Measurements from ENCODE around the gene GPR158. TPM values are rescaled to one million over a fixed set of nuclear protein-coding genes. Genes with fewer than 3 reads are reported as not detected.

Gene GPR158
- total RNA-seq, 1 donor from 2014 or later = not detected

DNA sequence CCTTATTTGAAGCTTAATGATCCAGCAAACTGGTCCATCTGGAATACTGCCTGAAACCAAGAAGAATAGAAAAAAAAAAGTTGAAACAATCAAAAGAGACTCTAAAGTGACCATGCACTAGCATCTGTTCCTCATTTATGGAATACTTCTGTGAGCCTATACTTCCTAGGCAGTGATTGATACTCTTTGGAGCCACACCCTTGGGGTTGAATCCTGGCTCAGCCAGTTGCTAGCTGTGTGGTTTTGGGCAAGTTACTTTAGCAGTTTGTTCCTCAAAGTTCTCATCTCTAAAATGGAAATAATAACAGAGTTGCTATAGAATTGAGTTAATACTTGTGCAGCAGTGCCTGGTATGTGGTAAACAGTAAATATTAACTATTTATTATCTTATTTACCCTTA is 208.9 kb downstream of the GPR158 start:
- Mint-ChIP-seq H3K27ac (no peak overlapping the region), H3K27me3 (no peaks in the 10 kb centered on the region), H3K4me1 (no peaks in the 10 kb centered on the region), H3K4me3 (no peak overlapping the region), H3K9me3 (peaks cover 7% of the 10 kb centered on the region), H3K36me3 (ENCODE audit: low read depth) (no peaks in the 10 kb centered on the region)
- ATAC-seq (ENCODE audit: low read depth) = no peak
- intact Hi-C loops (cut with micrococcal nuclease) = no loop called here
- ChIA-PET CTCF (no interaction called here), POLR2A (no interaction called here)
- TF ChIP-seq, protein P1, sequence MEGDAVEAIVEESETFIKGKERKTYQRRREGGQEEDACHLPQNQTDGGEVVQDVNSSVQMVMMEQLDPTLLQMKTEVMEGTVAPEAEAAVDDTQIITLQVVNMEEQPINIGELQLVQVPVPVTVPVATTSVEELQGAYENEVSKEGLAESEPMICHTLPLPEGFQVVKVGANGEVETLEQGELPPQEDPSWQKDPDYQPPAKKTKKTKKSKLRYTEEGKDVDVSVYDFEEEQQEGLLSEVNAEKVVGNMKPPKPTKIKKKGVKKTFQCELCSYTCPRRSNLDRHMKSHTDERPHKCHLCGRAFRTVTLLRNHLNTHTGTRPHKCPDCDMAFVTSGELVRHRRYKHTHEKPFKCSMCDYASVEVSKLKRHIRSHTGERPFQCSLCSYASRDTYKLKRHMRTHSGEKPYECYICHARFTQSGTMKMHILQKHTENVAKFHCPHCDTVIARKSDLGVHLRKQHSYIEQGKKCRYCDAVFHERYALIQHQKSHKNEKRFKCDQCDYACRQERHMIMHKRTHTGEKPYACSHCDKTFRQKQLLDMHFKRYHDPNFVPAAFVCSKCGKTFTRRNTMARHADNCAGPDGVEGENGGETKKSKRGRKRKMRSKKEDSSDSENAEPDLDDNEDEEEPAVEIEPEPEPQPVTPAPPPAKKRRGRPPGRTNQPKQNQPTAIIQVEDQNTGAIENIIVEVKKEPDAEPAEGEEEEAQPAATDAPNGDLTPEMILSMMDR (IDR thresholded peaks at IDR 0.05) = no peak
- no peak for DNase-seq

DNA sequence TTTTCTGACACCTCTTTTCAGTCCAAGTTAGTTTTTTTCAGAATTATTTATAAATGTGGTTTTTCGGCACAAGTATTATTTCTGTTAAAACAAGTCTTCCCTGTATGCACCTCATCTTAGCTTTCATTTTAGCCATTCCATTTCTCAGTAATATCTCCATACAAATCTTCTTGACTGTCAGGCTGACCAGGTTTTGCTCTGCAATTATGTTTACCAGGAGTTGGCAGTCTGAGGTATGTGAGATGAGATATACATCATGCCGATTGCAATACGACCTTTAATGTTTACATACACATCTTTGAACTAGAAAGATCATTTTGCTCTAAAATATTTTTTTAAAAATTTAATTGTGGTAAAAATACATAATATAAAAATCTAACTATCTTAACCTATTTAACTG is 209.8 kb downstream of the GPR158 start:
- POLR2A ChIA-PET = no interaction called here
- no peak for ATAC-seq (ENCODE audit: low read depth)
- no peak for DNase-seq
- H3K4me1 Mint-ChIP-seq = no peaks in the 10 kb centered on the region
- H3K4me3 Mint-ChIP-seq = no peak overlapping the region
- CTCF ChIA-PET = no interaction called here
- intact Hi-C loops (cut with micrococcal nuclease) = no loop called here
- TF ChIP-seq, protein P1 (IDR thresholded peaks at IDR 0.05) = no peak
- peaks cover 7% of the 10 kb centered on the region for H3K9me3 Mint-ChIP-seq
- no peaks in the 10 kb centered on the region for H3K36me3 Mint-ChIP-seq (ENCODE audit: low read depth)
- no peak overlapping the region for H3K27ac Mint-ChIP-seq
- no peaks in the 10 kb centered on the region for H3K27me3 Mint-ChIP-seq

DNA sequence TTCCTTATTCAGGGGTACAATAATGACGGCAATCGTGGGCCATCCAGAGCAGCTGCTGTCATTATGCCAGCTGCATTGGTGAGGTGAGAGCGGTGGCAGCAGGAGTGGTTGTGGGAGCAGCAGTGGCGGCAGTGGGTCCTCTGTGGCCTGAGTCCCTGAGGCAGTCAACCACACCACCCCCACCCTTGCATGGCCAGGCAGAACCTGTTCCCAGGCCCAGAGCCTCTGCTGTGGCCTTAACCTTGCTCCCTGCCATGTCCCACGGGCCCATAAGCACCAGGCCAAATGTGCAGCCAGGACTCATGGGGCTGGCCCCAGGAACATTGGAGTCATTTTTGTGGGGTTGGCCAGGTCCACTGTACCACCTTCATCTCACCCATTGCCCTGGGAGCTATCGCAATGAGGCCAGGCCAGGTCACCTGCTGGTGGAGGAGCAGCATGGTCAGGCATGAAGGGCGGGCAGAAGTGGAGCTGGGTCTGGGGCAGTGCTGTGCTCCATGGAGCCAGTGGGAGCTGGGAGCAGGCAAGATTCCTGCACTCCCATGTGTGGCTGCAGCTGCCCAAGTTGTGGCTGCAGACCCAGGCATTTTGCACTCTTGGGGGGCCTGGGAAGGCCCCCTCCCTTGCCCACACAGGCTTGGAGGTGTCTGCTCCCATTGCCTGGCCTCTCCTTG is 213.5 kb downstream of the GPR158 start:
- Mint-ChIP-seq H3K9me3 (peaks cover 12% of the 10 kb centered on the region), H3K4me3 (no peak overlapping the region), H3K27ac (no peak overlapping the region), H3K4me1 (no peaks in the 10 kb centered on the region), H3K36me3 (ENCODE audit: low read depth) (no peaks in the 10 kb centered on the region), H3K27me3 (no peaks in the 10 kb centered on the region)
- intact Hi-C loops (cut with micrococcal nuclease) = no loop called here
- CTCF ChIA-PET = no interaction called here
- no peak for ATAC-seq (ENCODE audit: low read depth)
- POLR2A ChIA-PET = no interaction called here
- TF ChIP-seq, protein P1 (IDR thresholded peaks at IDR 0.05) = no peak
- no peak for DNase-seq

- POLR2A ChIA-PET = no interaction called here
- CTCF ChIA-PET = no interaction called here
- TF ChIP-seq, protein P1 (IDR thresholded peaks at IDR 0.05) = no peak
- Mint-ChIP-seq H3K36me3 (ENCODE audit: low read depth) (no peaks in the 10 kb centered on the region), H3K9me3 (peaks cover 12% of the 10 kb centered on the region), H3K4me3 (no peak overlapping the region), H3K27ac (no peak overlapping the region), H3K27me3 (no peaks in the 10 kb centered on the region), H3K4me1 (no peaks in the 10 kb centered on the region)
- intact Hi-C loops (cut with micrococcal nuclease) = no loop called here
- no peak for ATAC-seq (ENCODE audit: low read depth)
- no peak for DNase-seq
These were observed 214.0 kb downstream of the GPR158 start for GRCh38 chr10:25388862-25389206.

DNA sequence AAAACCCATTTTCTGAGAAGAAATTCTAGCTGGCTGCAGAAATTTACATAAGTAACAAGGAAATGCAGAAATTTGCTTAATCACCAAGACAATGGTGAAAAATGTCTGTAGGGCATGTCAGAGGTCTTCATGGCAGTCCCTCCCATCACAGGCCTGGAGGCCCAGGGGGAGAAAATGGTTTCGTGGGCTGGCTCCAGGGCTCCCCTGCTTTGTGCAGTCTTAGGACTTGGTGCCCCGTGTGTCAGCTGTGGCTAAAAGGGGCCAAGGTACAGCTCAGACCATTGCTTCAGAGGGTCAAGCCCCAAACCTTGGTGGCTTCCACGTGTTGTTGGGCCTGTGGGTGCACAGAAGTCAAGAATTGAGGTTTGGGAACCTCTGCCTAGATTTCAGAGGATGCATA is 215.9 kb downstream of the GPR158 start:
- Mint-ChIP-seq H3K4me1 (no peaks in the 10 kb centered on the region), H3K9me3 (peaks cover 10% of the 10 kb centered on the region), H3K36me3 (ENCODE audit: low read depth) (no peaks in the 10 kb centered on the region), H3K4me3 (no peak overlapping the region), H3K27ac (no peak overlapping the region), H3K27me3 (no peaks in the 10 kb centered on the region)
- intact Hi-C loops (cut with micrococcal nuclease) = no loop called here
- ChIA-PET CTCF (no interaction called here), POLR2A (no interaction called here)
- TF ChIP-seq, protein P1 (IDR thresholded peaks at IDR 0.05) = no peak
- DNase-seq (no peak), ATAC-seq (ENCODE audit: low read depth) (no peak)

Measured in activated B cell treated with CpG ODN at 0.5 μM for 24 hours (primary cell).